IMR-90 (cell line): ENCODE measurements around the gene CELA3B. TPM values are rescaled to one million over a fixed set of nuclear protein-coding genes. Genes with fewer than 3 reads are reported as not detected.
"Not testable (repeated sequence)": the region's sequence is repeated elsewhere in the genome, so short reads cannot be mapped to it uniquely, and the experiment has no call there.

Experiments used
- ATAC-seq: fragments of 200-7000 bp; cut with Tn5 transposase; 2 replicates; pipeline ENCODE4 v1.9.1; 2020; ENCODE audit warnings: low read depth, mild to moderate bottlenecking, moderate library complexity
- BruUV-seq: library from RNA; stranded (reverse); fragments of 400-500 nt; replicated peaks from 2 replicates; lab custom pipeline; 2021; lab: Mats Ljungman, UMichigan
- CTCF ChIA-PET: fragments of 300-600 bp; formaldehyde crosslinking; extraction: SDS; loops from one replicate; lab custom pipeline; 2021; ENCODE audit warnings: antibody characterized with exemption; lab: Yijun Ruan, JAX
- POLR2A ChIA-PET: fragments of 300-600 bp; sonication (Branson Sonifier 250); formaldehyde crosslinking; loops from one replicate; lab custom pipeline; 2022; ENCODE audit warnings: antibody characterized with exemption; ENCODE audit not compliant: unreplicated experiment; lab: Charles Lee
- DNase-seq: peaks from one replicate; pipeline ENCODE4 v3.0.0; 2013
- H2AFZ ChIP-seq: replicated peaks from 2 replicates; pipeline ENCODE3; 2013; ENCODE audit warnings: low read length, mild to moderate bottlenecking; ENCODE audit not compliant: poor library complexity
- H2AK5ac ChIP-seq: 2 replicates; pipeline ENCODE4 v1.6.1; 2013; ENCODE audit warnings: low read depth, low read length, inconsistent platforms
- H2AK9ac ChIP-seq: replicated peaks from 2 replicates; pipeline ENCODE3; 2013; ENCODE audit warnings: mild to moderate bottlenecking, low read depth, low read length, moderate library complexity; ENCODE audit not compliant: poor library complexity
- H2BK120ac ChIP-seq: 2 replicates; pipeline ENCODE4 v1.6.1; 2013; ENCODE audit warnings: low read depth, low read length, inconsistent platforms
- H2BK15ac ChIP-seq: 3 replicates; pipeline ENCODE4 v1.6.1; 2013; ENCODE audit warnings: low read depth, low read length, inconsistent platforms
- H2BK20ac ChIP-seq: 2 replicates; pipeline ENCODE4 v1.6.1; 2013; ENCODE audit warnings: low read depth, mild to moderate bottlenecking, inconsistent platforms, low read length, moderate library complexity
- H2BK5ac ChIP-seq: 2 replicates; pipeline ENCODE4 v1.6.1; 2013; ENCODE audit warnings: mild to moderate bottlenecking, low read depth, low read length, inconsistent platforms; ENCODE audit not compliant: poor library complexity, severe bottlenecking
- H3K14ac ChIP-seq: replicated peaks from 2 replicates; pipeline ENCODE4 v1.6.1; 2013; ENCODE audit warnings: low read depth, low read length, inconsistent platforms
- H3K18ac ChIP-seq: 2 replicates; pipeline ENCODE4 v1.6.1; 2013; ENCODE audit warnings: low read depth, low read length, control low read depth
- H3K23ac ChIP-seq: 2 replicates; pipeline ENCODE4 v1.6.1; 2013; ENCODE audit warnings: low read depth, low read length, inconsistent platforms
- H3K27ac ChIP-seq: 2 replicates; pipeline ENCODE4 v1.5.1; 2013; ENCODE audit warnings: mild to moderate bottlenecking, control low read depth, low read length; ENCODE audit not compliant: insufficient read depth
- H3K27me3 ChIP-seq: 2 replicates; pipeline ENCODE4 v1.6.1; 2013; ENCODE audit warnings: low read length; ENCODE audit not compliant: control insufficient read depth, insufficient read depth
- H3K36me3 ChIP-seq: 2 replicates; pipeline ENCODE4 v1.6.1; 2013; ENCODE audit warnings: low read length, mixed read lengths; ENCODE audit not compliant: control insufficient read depth, insufficient read depth
- H3K4ac ChIP-seq: 2 replicates; pipeline ENCODE4 v1.6.1; 2013; ENCODE audit warnings: low read depth, low read length, inconsistent platforms
- H3K4me1 ChIP-seq: 2 replicates; pipeline ENCODE4 v1.6.1; 2013; ENCODE audit warnings: low read length, mixed read lengths; ENCODE audit not compliant: control insufficient read depth, insufficient read depth
- H3K4me2 ChIP-seq: 2 replicates; pipeline ENCODE4 v1.6.1; 2013; ENCODE audit warnings: low read depth, mild to moderate bottlenecking, control low read depth, low read length, moderate library complexity
- H3K4me3 ChIP-seq: 2 replicates; pipeline ENCODE4 v1.5.1; 2013; ENCODE audit warnings: low read depth, mild to moderate bottlenecking, control low read depth, low read length, moderate library complexity; ENCODE audit not compliant: insufficient read depth
- H3K56ac ChIP-seq: 2 replicates; pipeline ENCODE4 v1.6.1; 2013; ENCODE audit warnings: low read length, inconsistent platforms; ENCODE audit not compliant: insufficient read depth; ENCODE audit errors: extremely low read depth
- H3K79me1 ChIP-seq, 2 experiments: 2 replicates each; pipeline ENCODE4 v1.6.1; 2013; ENCODE audit warnings: low read length in 2 of 2, inconsistent platforms in 1 of 2, low read depth in 1 of 2
- H3K9ac ChIP-seq: 2 replicates; pipeline ENCODE4 v1.6.1; 2013; ENCODE audit warnings: low read depth, low read length, control low read depth
- H3K9me1 ChIP-seq: 2 replicates; pipeline ENCODE4 v1.6.1; 2013; ENCODE audit warnings: low read length, inconsistent platforms; ENCODE audit not compliant: insufficient read depth
- H3K9me3 ChIP-seq: 2 replicates; pipeline ENCODE4 v1.6.1; 2013; ENCODE audit warnings: low read length; ENCODE audit not compliant: control insufficient read depth, insufficient read depth
- H4K20me1 ChIP-seq: 2 replicates; pipeline ENCODE4 v1.6.1; 2013; ENCODE audit warnings: low read length, inconsistent platforms; ENCODE audit not compliant: insufficient read depth
- H4K5ac ChIP-seq: 2 replicates; pipeline ENCODE4 v1.6.1; 2013; ENCODE audit warnings: mild to moderate bottlenecking, low read depth, low read length, control low read depth
- H4K8ac ChIP-seq, 2 experiments: 2 replicates each; pipeline ENCODE4 v1.6.1; 2013; ENCODE audit warnings: low read depth in 2 of 2, low read length in 2 of 2, control low read depth in 1 of 2, inconsistent platforms in 1 of 2
- H4K91ac ChIP-seq: 2 replicates; pipeline ENCODE4 v1.6.1; 2013; ENCODE audit warnings: low read depth, low read length, inconsistent platforms; ENCODE audit not compliant: insufficient read depth
- WGBS, 2 experiments: methylation state at CpG; one replicate each; pipeline versions ENCODE4 v1.1.5 to v1.1.7; 2013; ENCODE audit warnings: missing lambda C conversion rate in 2 of 2; ENCODE audit not compliant: insufficient read length in 1 of 2; ENCODE audit errors: extremely low coverage in 2 of 2; 5-methylcytosine and 5-hydroxymethylcytosine counted together
- dilution Hi-C: fragments of 300-500 bp; cut with HindIII; formaldehyde crosslinking; loops from one replicate; pipeline ENCODE4 v1.14.3; 2018; ENCODE audit warnings: low sequenced_read_pairs; ENCODE audit not compliant: unreplicated experiment
- in situ Hi-C: fragments of 300-500 bp; cut with MboI; formaldehyde crosslinking; loops from 3 replicates; pipeline ENCODE4 v1.14.3; 2019; ENCODE audit warnings: low sequenced_read_pairs, inconsistent platforms, mixed read lengths
- intact Hi-C: fragments of 100-400 bp; cut with micrococcal nuclease; formaldehyde crosslinking; loops from 2 replicates; pipeline ENCODE4 v1.10.0; 2022
- polyA plus RNA-seq, 3 experiments: library from polyadenylated mRNA; depleted of rRNA; stranded (reverse); fragments of >200 nt; gene quantifications; 2 replicates each; pipeline ENCODE4 v1.2.3, GENCODE V29; 2012; ENCODE audit warnings: low replicate concordance in 1 of 3
- total RNA-seq: library from RNA; depleted of rRNA; stranded (reverse); fragments of >200 nt; gene quantifications from 2 replicates; pipeline ENCODE4 v1.2.3, GENCODE V29; 2012

The CELA3B gene
- total and polyA plus RNA-seq, 2 of the 4 experiments (the other 2 are of a cell fraction): not detected

DNA sequence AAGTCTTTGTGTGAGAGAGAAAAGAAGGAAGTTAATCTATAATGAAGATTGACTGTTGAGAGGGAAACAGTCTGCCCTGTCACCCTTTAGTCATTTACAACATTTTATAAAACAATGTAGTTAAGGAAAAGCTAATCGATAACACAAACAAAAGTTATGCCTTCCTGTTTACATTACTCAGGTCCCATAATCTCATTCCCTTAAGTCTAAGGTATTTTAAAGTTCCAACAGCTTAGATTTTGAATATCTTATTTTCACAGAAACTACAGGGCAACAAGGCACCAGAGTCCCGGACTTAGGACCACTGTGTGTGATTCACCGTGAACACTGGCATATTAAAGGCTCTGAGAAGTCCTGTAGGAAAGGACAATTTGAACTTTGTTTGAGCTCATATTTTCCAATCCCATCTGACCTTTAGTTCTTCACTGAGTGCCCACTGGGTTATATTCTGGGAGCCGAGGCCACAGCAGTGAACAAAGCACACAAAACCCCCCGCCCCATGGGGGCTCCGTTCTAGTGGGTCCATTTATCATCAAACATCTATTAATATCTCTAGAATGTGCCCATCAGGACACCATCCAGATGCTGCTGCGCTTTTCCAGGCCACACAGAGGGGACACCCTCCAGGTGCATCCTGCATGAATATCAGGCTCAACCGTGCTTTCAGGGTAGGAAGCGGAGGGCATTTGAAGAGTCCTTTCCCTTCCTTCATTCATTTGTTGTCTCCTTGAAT is 21.2 kb downstream of the CELA3B start:
- in situ Hi-C loops: not testable (repeated sequence)

DNA sequence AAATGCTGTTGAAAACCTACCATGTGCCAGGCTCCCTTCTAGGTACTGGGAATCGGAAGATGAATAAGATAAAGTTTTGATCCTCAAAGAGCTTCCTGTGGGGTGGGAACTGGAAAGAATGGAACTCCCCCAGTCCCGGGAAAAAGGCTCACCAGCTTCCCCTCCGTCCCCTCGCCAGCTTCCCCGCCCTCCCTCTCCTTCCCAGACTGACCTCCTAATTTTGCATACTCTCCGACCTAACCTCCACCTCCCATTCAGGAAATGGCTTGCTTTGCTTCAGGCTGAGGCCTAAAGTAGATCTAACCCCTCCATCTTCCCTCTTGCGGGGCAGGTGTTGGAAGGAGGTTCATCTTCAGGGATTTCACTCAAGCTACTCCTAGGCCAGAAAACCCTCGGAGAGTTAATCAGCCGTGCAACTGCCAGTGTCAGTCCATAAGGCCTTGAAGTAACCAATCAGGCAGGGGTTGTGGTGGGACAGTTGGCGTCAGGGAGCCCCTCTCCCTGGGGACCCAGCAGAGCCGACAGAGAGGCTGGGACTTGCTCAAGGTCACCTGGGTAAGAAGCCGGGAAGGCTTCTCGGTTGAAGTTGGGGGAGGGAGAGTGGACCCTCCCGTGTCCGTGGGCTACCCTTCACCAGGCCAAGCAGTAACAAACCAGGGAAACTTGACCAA is 21.9 kb downstream of the CELA3B start:
- H2BK5ac ChIP-seq, DNase-seq, H3K9me1 ChIP-seq, H3K27me3 ChIP-seq, CTCF ChIA-PET, in situ Hi-C loops, H3K4me3 ChIP-seq, POLR2A ChIA-PET, H3K4me2 ChIP-seq, dilution Hi-C loops, H3K79me1 ChIP-seq, BruUV-seq, H4K8ac ChIP-seq, H3K14ac ChIP-seq, H3K56ac ChIP-seq, H4K5ac ChIP-seq, H3K9me3 ChIP-seq, H3K27ac ChIP-seq, intact Hi-C loops, H2AK5ac ChIP-seq, H2BK20ac ChIP-seq, H3K4ac ChIP-seq, H3K9ac ChIP-seq, H3K18ac ChIP-seq, H4K91ac ChIP-seq, H3K4me1 ChIP-seq, H4K20me1 ChIP-seq, ATAC-seq, H3K23ac ChIP-seq, H2BK120ac ChIP-seq, H2BK15ac ChIP-seq, H2AK9ac ChIP-seq, H3K36me3 ChIP-seq, H2AFZ ChIP-seq: not testable (repeated sequence)
- no CpG with 5 or more reads among the region's 15 CpGs for WGBS, 2 experiments

More for the DNA sequence above, 21.2 kb downstream of the CELA3B start:
- H4K20me1 ChIP-seq, H4K8ac ChIP-seq, dilution Hi-C loops, H3K9ac ChIP-seq, H4K91ac ChIP-seq, CTCF ChIA-PET, H3K4me3 ChIP-seq, H4K5ac ChIP-seq, H3K9me3 ChIP-seq, H3K14ac ChIP-seq, DNase-seq, H3K18ac ChIP-seq, H3K79me1 ChIP-seq, H2AK9ac ChIP-seq, H3K27me3 ChIP-seq, H3K56ac ChIP-seq, H2BK120ac ChIP-seq, H3K27ac ChIP-seq, H2BK20ac ChIP-seq, BruUV-seq, H3K4me2 ChIP-seq, H3K23ac ChIP-seq, H3K4ac ChIP-seq, H2AK5ac ChIP-seq, intact Hi-C loops, H3K9me1 ChIP-seq, H2BK15ac ChIP-seq, POLR2A ChIA-PET, H2AFZ ChIP-seq, ATAC-seq, H2BK5ac ChIP-seq, H3K36me3 ChIP-seq, H3K4me1 ChIP-seq: not testable (repeated sequence)
- WGBS, 2 experiments: no CpG with 5 or more reads among the region's 9 CpGs
